ENCODE results near the gene MROH2A.
"Not testable (repeated sequence)": the region's sequence is repeated elsewhere in the genome, so short reads cannot be mapped to it uniquely, and the experiment has no call there.

The MROH2A gene

DNA sequence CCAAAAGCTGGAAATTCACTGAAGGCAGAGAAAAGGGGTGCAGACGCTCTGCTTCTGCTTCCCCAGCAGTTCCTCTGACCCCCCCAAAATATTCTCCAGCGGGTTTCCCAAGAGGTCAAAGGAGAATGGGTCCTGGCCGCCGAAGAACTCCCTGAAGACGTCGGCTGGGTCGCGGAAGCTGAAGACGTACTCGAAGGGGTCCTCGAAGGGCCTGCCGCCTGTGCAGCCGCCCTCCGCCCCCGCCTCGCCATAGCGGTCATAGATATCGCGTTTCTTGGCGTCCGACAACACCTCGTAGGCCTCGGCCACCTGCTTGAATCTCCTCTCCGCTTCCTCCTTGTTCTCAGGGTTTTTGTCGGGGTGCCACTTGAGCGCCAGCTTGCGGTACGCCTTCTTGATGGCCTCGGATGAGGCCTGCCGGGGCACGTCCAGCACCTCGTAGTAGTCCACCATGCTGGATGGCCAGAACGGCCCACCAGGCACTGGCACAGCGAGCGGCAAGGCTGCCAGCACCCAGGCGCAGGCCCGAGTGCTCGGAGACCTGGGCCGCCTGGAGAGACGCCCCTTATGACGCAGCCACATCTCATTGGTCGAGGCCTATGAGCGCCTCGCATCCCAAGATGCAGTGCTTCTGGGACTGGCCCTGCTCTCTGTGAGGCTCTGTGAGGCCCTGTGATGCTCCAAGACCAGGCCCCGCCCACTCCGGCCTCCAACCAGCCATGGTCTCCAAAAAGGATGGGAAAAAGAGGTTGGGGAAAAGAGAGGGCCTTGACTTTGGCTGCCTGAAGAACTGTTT is 34.5 kb upstream of the MROH2A start:
- H3K79me2 ChIP-seq (ENCODE audit: low read length), result no peaks in the 10 kb centered on the region
- H3K27ac ChIP-seq (ENCODE audit: low read length), result no peak overlapping the region

DNA sequence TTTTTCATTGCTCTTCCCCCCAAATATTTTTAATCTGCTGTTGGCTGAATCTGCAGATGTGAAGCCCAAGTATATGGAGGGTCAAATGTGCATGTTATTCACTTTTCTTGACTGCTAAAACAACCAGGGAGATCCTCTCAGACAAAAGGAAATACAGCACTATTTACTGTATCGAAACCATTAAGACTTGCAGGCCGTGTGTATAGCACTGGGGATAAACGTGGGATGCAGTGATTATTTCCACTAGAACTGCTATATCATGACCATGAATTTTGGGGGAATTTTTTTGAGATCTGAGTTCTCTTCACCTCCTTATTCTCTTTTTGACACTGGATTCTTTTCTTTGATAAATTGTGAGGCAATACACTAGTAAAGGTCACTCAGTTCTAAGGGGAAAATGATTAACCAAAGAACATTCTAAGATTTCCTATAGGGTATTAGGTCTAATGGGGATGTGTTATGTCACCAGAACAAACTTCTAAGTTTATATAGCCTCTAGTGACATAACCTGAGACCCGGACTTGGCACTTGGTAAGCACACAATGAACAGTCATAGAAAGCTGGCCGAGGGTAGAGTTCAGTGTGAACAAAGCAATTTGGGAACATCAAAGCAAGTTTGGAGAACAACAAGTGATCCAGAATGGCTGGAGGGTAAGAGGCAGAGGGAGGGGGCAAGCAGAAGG is 32.9 kb upstream of the MROH2A start:
- Histone ChIP-seq H3K9ac (ENCODE audit: low read length) (no peak overlapping the region), H3K9me3 (ENCODE audit: insufficient read depth, low read length) (no peaks in the 10 kb centered on the region), H3K79me2 (ENCODE audit: low read length) (no peaks in the 10 kb centered on the region), H3K27ac (ENCODE audit: low read length) (no peak overlapping the region), H3K4me1 (ENCODE audit: low read length) (no peaks in the 10 kb centered on the region), H3K36me3 (replicated peaks; ENCODE audit: low read depth, low read length) (no peaks in the 10 kb centered on the region), H2AFZ (ENCODE audit: low read depth, low read length) (no peak overlapping the region), H3K27me3 (ENCODE audit: low read depth, low read length) (no peaks in the 10 kb centered on the region), H4K20me1 (ENCODE audit: insufficient read depth, low read length) (no peaks in the 10 kb centered on the region), H3K4me3 (ENCODE audit: low read length) (no peak overlapping the region), H3K4me2 (ENCODE audit: low read length) (no peak overlapping the region)
- TF ChIP-seq, protein P1, sequence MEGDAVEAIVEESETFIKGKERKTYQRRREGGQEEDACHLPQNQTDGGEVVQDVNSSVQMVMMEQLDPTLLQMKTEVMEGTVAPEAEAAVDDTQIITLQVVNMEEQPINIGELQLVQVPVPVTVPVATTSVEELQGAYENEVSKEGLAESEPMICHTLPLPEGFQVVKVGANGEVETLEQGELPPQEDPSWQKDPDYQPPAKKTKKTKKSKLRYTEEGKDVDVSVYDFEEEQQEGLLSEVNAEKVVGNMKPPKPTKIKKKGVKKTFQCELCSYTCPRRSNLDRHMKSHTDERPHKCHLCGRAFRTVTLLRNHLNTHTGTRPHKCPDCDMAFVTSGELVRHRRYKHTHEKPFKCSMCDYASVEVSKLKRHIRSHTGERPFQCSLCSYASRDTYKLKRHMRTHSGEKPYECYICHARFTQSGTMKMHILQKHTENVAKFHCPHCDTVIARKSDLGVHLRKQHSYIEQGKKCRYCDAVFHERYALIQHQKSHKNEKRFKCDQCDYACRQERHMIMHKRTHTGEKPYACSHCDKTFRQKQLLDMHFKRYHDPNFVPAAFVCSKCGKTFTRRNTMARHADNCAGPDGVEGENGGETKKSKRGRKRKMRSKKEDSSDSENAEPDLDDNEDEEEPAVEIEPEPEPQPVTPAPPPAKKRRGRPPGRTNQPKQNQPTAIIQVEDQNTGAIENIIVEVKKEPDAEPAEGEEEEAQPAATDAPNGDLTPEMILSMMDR (IDR thresholded peaks at IDR 0.05; ENCODE audit: low read depth, low read length), result no peak
- no peak for TF ChIP-seq EZH2phosphoT487 (IDR thresholded peaks at IDR 0.05; ENCODE audit: low read depth)

More for the DNA sequence above, 34.5 kb upstream of the MROH2A start:
- no peaks in the 10 kb centered on the region for H3K36me3 ChIP-seq (replicated peaks; ENCODE audit: low read depth, low read length)
- H2AFZ ChIP-seq (ENCODE audit: low read depth, low read length), result no peak overlapping the region
- TF ChIP-seq EZH2phosphoT487 (IDR thresholded peaks at IDR 0.05; ENCODE audit: low read depth), result no peak
- TF ChIP-seq, protein P1 (IDR thresholded peaks at IDR 0.05; ENCODE audit: low read depth, low read length), result no peak
- H3K9me3 ChIP-seq (ENCODE audit: insufficient read depth, low read length), result no peaks in the 10 kb centered on the region
- no peak overlapping the region for H3K4me3 ChIP-seq (ENCODE audit: low read length)
- no peak overlapping the region for H3K4me2 ChIP-seq (ENCODE audit: low read length)
- H3K4me1 ChIP-seq (ENCODE audit: low read length), result no peaks in the 10 kb centered on the region
- H4K20me1 ChIP-seq (ENCODE audit: insufficient read depth, low read length), result no peaks in the 10 kb centered on the region
- no peaks in the 10 kb centered on the region for H3K27me3 ChIP-seq (ENCODE audit: low read depth, low read length)
- H3K9ac ChIP-seq (ENCODE audit: low read length), result no peak overlapping the region

DNA sequence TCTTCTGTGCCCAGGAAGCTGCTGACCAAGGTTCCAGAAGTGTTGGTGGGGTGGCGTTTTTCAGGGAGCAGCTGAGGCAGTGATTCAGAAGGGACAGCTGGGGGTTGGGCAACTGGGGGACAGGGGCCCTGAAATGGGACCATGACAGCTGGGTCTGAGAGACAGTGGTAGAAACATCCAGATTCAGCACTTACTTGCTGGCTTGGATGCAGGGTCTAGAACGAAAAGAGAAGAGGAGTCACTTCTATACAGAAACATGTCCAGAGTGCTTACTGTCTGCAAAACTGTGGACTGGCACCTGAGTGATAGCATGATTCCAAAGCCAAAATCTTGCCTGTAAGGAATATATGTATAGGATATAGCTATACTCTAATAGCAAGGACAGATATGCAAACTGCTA is 32.3 kb upstream of the MROH2A start:
- not testable (repeated sequence) for H3K4me2 ChIP-seq (ENCODE audit: low read length); H3K36me3 ChIP-seq (replicated peaks; ENCODE audit: low read depth, low read length); H3K4me3 ChIP-seq (ENCODE audit: low read length); H3K79me2 ChIP-seq (ENCODE audit: low read length); H2AFZ ChIP-seq (ENCODE audit: low read depth, low read length); H3K27ac ChIP-seq (ENCODE audit: low read length); H3K4me1 ChIP-seq (ENCODE audit: low read length); H3K9me3 ChIP-seq (ENCODE audit: insufficient read depth, low read length); H3K27me3 ChIP-seq (ENCODE audit: low read depth, low read length); H3K9ac ChIP-seq (ENCODE audit: low read length); H4K20me1 ChIP-seq (ENCODE audit: insufficient read depth, low read length)

DNA sequence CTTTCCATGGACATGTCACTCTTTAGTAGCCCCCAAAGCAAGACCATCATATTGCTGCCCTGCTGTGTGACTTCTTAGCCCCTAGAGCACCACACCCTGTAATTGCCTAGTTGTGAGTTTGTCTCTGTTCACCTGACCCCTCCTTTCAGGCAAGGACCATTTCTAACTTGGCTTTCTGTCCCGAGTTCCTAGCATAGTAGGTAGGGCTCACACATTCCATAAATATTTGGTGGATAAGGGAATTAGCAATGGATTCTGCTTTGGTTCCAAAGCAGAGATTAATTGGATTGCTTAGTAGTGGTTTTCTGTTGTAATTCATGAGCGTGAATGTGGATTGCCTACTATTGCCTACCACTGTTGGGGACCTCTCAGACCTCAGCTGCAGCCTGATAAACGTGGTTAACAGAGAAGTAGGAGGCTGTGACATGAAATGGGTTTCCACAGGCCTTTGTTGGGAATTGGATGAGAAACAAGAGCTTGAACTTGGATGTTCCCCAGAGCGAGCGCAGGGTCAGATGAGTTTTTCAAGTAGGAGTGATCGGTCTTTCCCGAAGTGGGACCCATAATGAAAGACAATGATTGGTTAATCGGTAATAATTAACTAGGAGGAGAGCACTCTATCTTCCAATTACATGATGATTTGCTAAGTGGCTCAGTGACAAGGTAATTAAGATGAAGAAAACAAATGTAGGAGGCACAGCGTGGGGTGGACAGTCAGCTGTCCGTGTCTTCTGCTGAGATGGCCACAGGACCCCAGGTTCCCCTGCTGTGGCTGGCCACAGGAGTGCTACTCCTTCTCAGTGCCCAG is 31.5 kb upstream of the MROH2A start:
- no peaks in the 10 kb centered on the region for H3K4me1 ChIP-seq (ENCODE audit: low read length)
- no peak overlapping the region for H3K27ac ChIP-seq (ENCODE audit: low read length)
- H3K36me3 ChIP-seq (replicated peaks; ENCODE audit: low read depth, low read length), result no peaks in the 10 kb centered on the region
- no peak for TF ChIP-seq EZH2phosphoT487 (IDR thresholded peaks at IDR 0.05; ENCODE audit: low read depth)
- TF ChIP-seq, protein P1 (IDR thresholded peaks at IDR 0.05; ENCODE audit: low read depth, low read length), result no peak
- no peaks in the 10 kb centered on the region for H4K20me1 ChIP-seq (ENCODE audit: insufficient read depth, low read length)
- H3K9me3 ChIP-seq (ENCODE audit: insufficient read depth, low read length), result no peaks in the 10 kb centered on the region
- H3K27me3 ChIP-seq (ENCODE audit: low read depth, low read length), result no peaks in the 10 kb centered on the region
- H3K4me3 ChIP-seq (ENCODE audit: low read length), result no peak overlapping the region
- no peak overlapping the region for H3K4me2 ChIP-seq (ENCODE audit: low read length)
- H3K79me2 ChIP-seq (ENCODE audit: low read length), result no peaks in the 10 kb centered on the region
- H2AFZ ChIP-seq (ENCODE audit: low read depth, low read length), result no peak overlapping the region
- H3K9ac ChIP-seq (ENCODE audit: low read length), result no peak overlapping the region
